Mucosa of descending colon (tissue), 3 donors: Measurements from ENCODE around the gene C20orf144. TPM values are rescaled to one million over a fixed set of nuclear protein-coding genes. Genes with fewer than 3 reads are reported as not detected.

Experiments used
- ATAC-seq: fragments of 200-7000 bp; cut with Tn5 transposase; one replicate; pipeline ENCODE4 v1.9.1; 2020; ENCODE audit warnings: mild to moderate bottlenecking, moderate library complexity
- DNase-seq, 3 donors: peaks; one replicate each; pipeline ENCODE4 v3.0.0-alpha.2; 2020
- H3K36me3 ChIP-seq: fragments of 200-600 bp; one replicate; pipeline ENCODE4 v1.8.0; 2021; ENCODE audit warnings: low read depth, mild to moderate bottlenecking
- H3K4me1 ChIP-seq: fragments of 200-600 bp; one replicate; pipeline ENCODE4 v1.8.0; 2021; ENCODE audit warnings: low read depth, mild to moderate bottlenecking
- H3K4me3 ChIP-seq: fragments of 200-600 bp; one replicate; pipeline ENCODE4 v1.8.0; 2021; ENCODE audit warnings: mild to moderate bottlenecking
- H3K9me3 ChIP-seq: fragments of 200-600 bp; one replicate; pipeline ENCODE4 v1.8.0; 2021; ENCODE audit warnings: mild to moderate bottlenecking
- CTCF ChIP-seq: fragments of 200-600 bp; IDR thresholded peaks from one replicate; pipeline ENCODE4 v1.8.0; 2022; ENCODE audit warnings: antibody characterized with exemption, mild to moderate bottlenecking
- intact Hi-C, 2 donors: fragments of 100-400 bp; cut with DNase I in 1 of 2; cut with micrococcal nuclease in 1 of 2; formaldehyde crosslinking; loops; one replicate each; pipeline versions ENCODE4 v1.11.0 to v1.11.1; 2022; cut with DNase I, micrococcal nuclease
- total RNA-seq, 3 donors: library from RNA; stranded (reverse); fragmentation: NEBNext Ultra II Directional in 2 of 3; extraction: Animal tissue kit (Norgen Biotek cat#: 25700) in 2 of 3; gene quantifications; one replicate each; pipeline versions ENCODE4 v1.2.1 to v1.2.4, GENCODE V29; 2021 to 2023
- donor health status: DM: no; HTN: no; CAD: no; lungs with moderate emphysema.
- donor health status: DM: no; HTN: no; CAD: no.
- donor health status: DM: no; HTN: yes; CAD: no.

The C20orf144 gene
- total RNA-seq, 3 donors from 2014 or later = 0.24 TPM; not detected in 2

- intact Hi-C loops = no loop called here
- no peaks in the 10 kb centered on the region for H3K4me1 ChIP-seq
- DNase-seq = no peak
- no peak for ATAC-seq
- H3K9me3 ChIP-seq = peaks cover 6% of the 10 kb centered on the region
- no peaks in the 10 kb centered on the region for H3K36me3 ChIP-seq
- no peak overlapping the region for H3K4me3 ChIP-seq
- TF ChIP-seq CTCF = no peak
Measured at GRCh38 chr20:33704197-33704924, 42.2 kb downstream of the C20orf144 start.

GRCh38 chr20:33707668-33708067, 45.5 kb downstream of the C20orf144 start:
- DNase-seq = no peak
- no peaks in the 10 kb centered on the region for H3K9me3 ChIP-seq
- peaks cover 3% of the 10 kb centered on the region for H3K4me1 ChIP-seq
- intact Hi-C loops = no loop called here
- H3K36me3 ChIP-seq = no peaks in the 10 kb centered on the region
- no peak for TF ChIP-seq CTCF
- no peak overlapping the region for H3K4me3 ChIP-seq
- ATAC-seq = no peak

GRCh38 chr20:33709398-33709797, 47.3 kb downstream of the C20orf144 start:
- Histone ChIP-seq H3K4me3 (no peak overlapping the region), H3K9me3 (no peaks in the 10 kb centered on the region), H3K36me3 (no peaks in the 10 kb centered on the region), H3K4me1 (peaks cover 3% of the 10 kb centered on the region)
- TF ChIP-seq CTCF = no peak
- intact Hi-C loops = no loop called here
- ATAC-seq (no peak), DNase-seq (no peak)

GRCh38 chr20:33709905-33710541, 47.9 kb downstream of the C20orf144 start:
- ATAC-seq (peak; percentile 25), DNase-seq (no peak)
- H3K36me3 ChIP-seq = no peaks in the 10 kb centered on the region
- H3K4me3 ChIP-seq = no peak overlapping the region
- intact Hi-C loops = no loop called here
- no peak for TF ChIP-seq CTCF
- peaks cover 3% of the 10 kb centered on the region for H3K4me1 ChIP-seq
- no peaks in the 10 kb centered on the region for H3K9me3 ChIP-seq

- Histone ChIP-seq H3K4me3 (no peak overlapping the region), H3K9me3 (no peaks in the 10 kb centered on the region), H3K36me3 (no peaks in the 10 kb centered on the region), H3K4me1 (peaks cover 3% of the 10 kb centered on the region)
- DNase-seq (no peak), ATAC-seq (no peak)
- TF ChIP-seq CTCF = no peak
- intact Hi-C loops = no loop called here
Measured at GRCh38 chr20:33710681-33711445, 48.7 kb downstream of the C20orf144 start.
